ENCODE measurements around the gene GGT6. TPM values are rescaled to one million over a fixed set of nuclear protein-coding genes. Genes with fewer than 3 reads are reported as not detected.
"Not testable (repeated sequence)": the region's sequence is repeated elsewhere in the genome, so short reads cannot be mapped to it uniquely, and the experiment has no call there.

Gene GGT6
- total RNA-seq, 1 donor from 2014 or later, result not detected

DNA sequence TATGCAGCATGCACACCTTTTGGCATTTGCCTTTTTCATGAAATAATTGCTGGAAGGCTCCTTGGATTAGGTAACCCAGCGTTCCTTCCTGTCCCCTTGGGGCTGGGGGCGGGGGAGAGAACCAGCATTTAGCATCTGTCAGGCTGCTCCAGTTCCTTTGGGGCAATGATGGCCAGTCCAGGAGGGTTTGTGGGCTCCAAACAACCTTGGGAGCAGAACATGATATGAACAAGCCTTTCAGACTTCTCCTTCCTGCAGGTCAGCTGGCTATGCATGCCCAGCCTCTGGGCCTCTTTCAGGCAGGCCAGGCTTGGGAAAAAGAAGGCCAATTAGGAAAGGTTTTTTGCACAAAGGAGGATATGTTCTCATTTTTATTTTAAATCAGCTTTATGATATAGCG lies 22.8 kb upstream of the GGT6 start:
- H3K36me3 ChIP-seq, result no peaks in the 10 kb centered on the region
- peaks cover 58% of the 10 kb centered on the region for H3K4me1 ChIP-seq
- TF ChIP-seq, protein P1, sequence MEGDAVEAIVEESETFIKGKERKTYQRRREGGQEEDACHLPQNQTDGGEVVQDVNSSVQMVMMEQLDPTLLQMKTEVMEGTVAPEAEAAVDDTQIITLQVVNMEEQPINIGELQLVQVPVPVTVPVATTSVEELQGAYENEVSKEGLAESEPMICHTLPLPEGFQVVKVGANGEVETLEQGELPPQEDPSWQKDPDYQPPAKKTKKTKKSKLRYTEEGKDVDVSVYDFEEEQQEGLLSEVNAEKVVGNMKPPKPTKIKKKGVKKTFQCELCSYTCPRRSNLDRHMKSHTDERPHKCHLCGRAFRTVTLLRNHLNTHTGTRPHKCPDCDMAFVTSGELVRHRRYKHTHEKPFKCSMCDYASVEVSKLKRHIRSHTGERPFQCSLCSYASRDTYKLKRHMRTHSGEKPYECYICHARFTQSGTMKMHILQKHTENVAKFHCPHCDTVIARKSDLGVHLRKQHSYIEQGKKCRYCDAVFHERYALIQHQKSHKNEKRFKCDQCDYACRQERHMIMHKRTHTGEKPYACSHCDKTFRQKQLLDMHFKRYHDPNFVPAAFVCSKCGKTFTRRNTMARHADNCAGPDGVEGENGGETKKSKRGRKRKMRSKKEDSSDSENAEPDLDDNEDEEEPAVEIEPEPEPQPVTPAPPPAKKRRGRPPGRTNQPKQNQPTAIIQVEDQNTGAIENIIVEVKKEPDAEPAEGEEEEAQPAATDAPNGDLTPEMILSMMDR (IDR thresholded peaks at IDR 0.05; ENCODE audit: borderline replicate concordance), result no peak
- H3K27me3 ChIP-seq (ENCODE audit: low read depth), result peaks cover 39% of the 10 kb centered on the region
- no peak for DNase-seq
- intact Hi-C loops (cut with micrococcal nuclease), result no loop called here
- peak overlapping the region; percentile 93 for H3K27ac ChIP-seq (replicated peaks)
- H3K4me3 ChIP-seq, result peak overlapping the region; percentile 72
- no peaks in the 10 kb centered on the region for H3K9me3 ChIP-seq (replicated peaks)

GRCh38 chr17:4582691-4583090 lies 22.3 kb upstream of the GGT6 start:
- no peaks in the 10 kb centered on the region for H3K36me3 ChIP-seq
- TF ChIP-seq, protein P1 (IDR thresholded peaks at IDR 0.05; ENCODE audit: borderline replicate concordance), result no peak
- no peak overlapping the region for H3K27ac ChIP-seq (replicated peaks)
- no peak for DNase-seq
- peaks cover 39% of the 10 kb centered on the region for H3K27me3 ChIP-seq (ENCODE audit: low read depth)
- no peaks in the 10 kb centered on the region for H3K9me3 ChIP-seq (replicated peaks)
- H3K4me3 ChIP-seq, result no peak overlapping the region
- H3K4me1 ChIP-seq, result peaks cover 53% of the 10 kb centered on the region
- intact Hi-C loops (cut with micrococcal nuclease), result no loop called here

DNA sequence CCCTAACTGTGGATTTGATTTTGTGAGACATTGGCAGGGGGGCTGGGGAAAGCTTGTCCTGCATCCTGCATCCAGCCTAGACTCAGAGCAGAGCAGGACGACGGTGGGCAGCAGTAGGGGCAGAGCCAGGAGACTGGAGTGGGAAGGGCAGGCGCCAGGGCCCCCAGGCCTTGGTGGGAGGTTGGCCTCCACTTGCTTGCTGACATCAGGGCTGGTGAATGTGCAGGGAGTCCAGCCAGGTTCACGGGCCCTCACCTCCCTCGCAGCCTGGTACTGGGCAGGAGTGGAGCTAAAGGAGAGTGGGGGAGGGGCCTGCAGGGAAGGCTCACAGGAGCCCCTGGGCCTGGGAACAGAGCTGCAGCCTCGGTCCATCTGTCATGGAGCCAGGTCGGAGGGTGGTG lies 21.7 kb upstream of the GGT6 start:
- TF ChIP-seq, protein P1 (IDR thresholded peaks at IDR 0.05; ENCODE audit: borderline replicate concordance), result no peak
- Histone ChIP-seq H3K36me3 (no peaks in the 10 kb centered on the region), H3K9me3 (replicated peaks) (no peaks in the 10 kb centered on the region), H3K4me1 (peaks cover 49% of the 10 kb centered on the region), H3K27ac (replicated peaks) (no peak overlapping the region), H3K4me3 (no peak overlapping the region), H3K27me3 (ENCODE audit: low read depth) (peaks cover 39% of the 10 kb centered on the region)
- intact Hi-C loops (cut with micrococcal nuclease), result no loop called here
- DNase-seq, result no peak

GRCh38 chr17:4580291-4580690 lies 19.9 kb upstream of the GGT6 start:
- Histone ChIP-seq H3K9me3 (replicated peaks) (no peaks in the 10 kb centered on the region), H3K4me1 (peaks cover 49% of the 10 kb centered on the region), H3K36me3 (no peaks in the 10 kb centered on the region), H3K27ac (replicated peaks) (no peak overlapping the region), H3K4me3 (no peak overlapping the region), H3K27me3 (ENCODE audit: low read depth) (peaks cover 38% of the 10 kb centered on the region)
- TF ChIP-seq, protein P1 (IDR thresholded peaks at IDR 0.05; ENCODE audit: borderline replicate concordance), result no peak
- intact Hi-C loops (cut with micrococcal nuclease), result no loop called here
- DNase-seq, result no peak

DNA sequence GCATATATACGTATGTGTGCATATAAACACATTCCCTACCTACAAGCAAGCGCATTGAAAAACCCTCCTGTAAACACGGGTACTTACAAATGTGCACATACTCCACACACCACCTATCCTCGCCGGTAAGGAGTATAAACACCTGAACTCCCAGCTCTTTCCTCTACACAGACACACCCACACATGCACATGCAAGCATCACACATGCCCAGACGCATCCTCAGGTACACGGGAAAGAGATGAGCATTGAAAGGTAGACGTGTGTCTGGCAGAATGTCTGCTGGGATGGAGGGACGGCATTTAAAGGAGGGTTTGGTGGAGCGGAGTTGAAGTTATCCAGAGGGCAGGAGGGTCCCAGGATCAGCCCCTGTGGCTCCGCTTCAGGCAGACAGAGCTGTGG lies 19.3 kb upstream of the GGT6 start:
- TF ChIP-seq, protein P1 (IDR thresholded peaks at IDR 0.05; ENCODE audit: borderline replicate concordance), result no peak
- intact Hi-C loops (cut with micrococcal nuclease), result no loop called here
- peaks cover 32% of the 10 kb centered on the region for H3K27me3 ChIP-seq (ENCODE audit: low read depth)

GRCh38 chr17:4578349-4578748 lies 18.0 kb upstream of the GGT6 start:
- H3K36me3 ChIP-seq; H3K27ac ChIP-seq (replicated peaks); H3K9me3 ChIP-seq (replicated peaks); DNase-seq; intact Hi-C loops (cut with micrococcal nuclease); H3K4me3 ChIP-seq: not testable (repeated sequence)
- H3K4me1 ChIP-seq, result peaks cover 32% of the 10 kb centered on the region
- H3K27me3 ChIP-seq (ENCODE audit: low read depth), result peaks cover 18% of the 10 kb centered on the region

More for the DNA sequence above, 19.3 kb upstream of the GGT6 start:
- Histone ChIP-seq H3K36me3 (no peaks in the 10 kb centered on the region), H3K4me1 (peaks cover 46% of the 10 kb centered on the region), H3K4me3 (no peak overlapping the region), H3K27ac (replicated peaks) (no peak overlapping the region), H3K9me3 (replicated peaks) (no peaks in the 10 kb centered on the region)
- DNase-seq, result no peak

Measured in left ventricle myocardium inferior (tissue), 1 donor.